HCT116 (cell line): Measurements from ENCODE around the gene C20orf204.

Experiments used
- ATF3 ChIP-seq: IDR thresholded peaks from 2 replicates; pipeline ENCODE4 v1.6.1; 2012
- CTCF ChIP-seq, 3 experiments: fragments of 200-600 bp in 1 of 3; sonication (generic) in 1 of 3; IDR thresholded peaks in 2 of 3; conservative IDR thresholded peaks in 1 of 3; 2 replicates each; pipeline ENCODE4 v1.5.1; 2012 to 2017; ENCODE audit warnings: low read depth in 2 of 3, low read length in 2 of 3, antibody characterized with exemption in 1 of 3, borderline replicate concordance in 1 of 3, control low read depth in 1 of 3, mild to moderate bottlenecking in 1 of 3, mixed read lengths in 1 of 3, mixed run types in 1 of 3, moderate library complexity in 1 of 3; ENCODE audit not compliant: insufficient read depth in 1 of 3
- EZH2 ChIP-seq: fragments of 200-600 bp; sonication (generic); IDR thresholded peaks from 2 replicates; pipeline ENCODE4 v1.6.1; 2017; ENCODE audit warnings: antibody characterized with exemption, mixed run types
- JUND ChIP-seq: IDR thresholded peaks from 2 replicates; pipeline ENCODE4 v1.6.1; 2012
- MAX ChIP-seq: IDR thresholded peaks from 2 replicates; pipeline ENCODE4 v1.6.1; 2012
- POLR2A ChIP-seq: IDR thresholded peaks from 2 replicates; pipeline ENCODE4 v1.7.0; 2011; ENCODE audit warnings: borderline replicate concordance; ENCODE audit not compliant: insufficient read depth, insufficient read length; ENCODE audit errors: extremely low read depth
- POLR2AphosphoS5 ChIP-seq: IDR thresholded peaks from 2 replicates; pipeline ENCODE4 v1.6.1; 2011; ENCODE audit warnings: mild to moderate bottlenecking, low read depth, low read length, moderate library complexity
- RAD21 ChIP-seq: IDR thresholded peaks from 2 replicates; pipeline ENCODE4 v1.6.1; 2012; ENCODE audit warnings: low read depth, mild to moderate bottlenecking
- YY1 ChIP-seq: IDR thresholded peaks from 2 replicates; pipeline ENCODE4 v1.6.1; 2011; ENCODE audit warnings: low read length, low read depth, moderate library complexity, mild to moderate bottlenecking; ENCODE audit not compliant: insufficient replicate concordance; ENCODE audit errors: extremely low read depth
- ZBTB33 ChIP-seq: IDR thresholded peaks from 2 replicates; pipeline ENCODE4 v1.6.1; 2011; ENCODE audit warnings: mild to moderate bottlenecking, low read length, moderate library complexity; ENCODE audit not compliant: insufficient replicate concordance; ENCODE audit errors: extremely low read depth
- ZNF274 ChIP-seq: fragments of 200-500 bp; sonication (Bioruptor generic); IDR thresholded peaks from 2 replicates; pipeline ENCODE4 v1.6.1; 2014; ENCODE audit warnings: mild to moderate bottlenecking, low read depth, low read length, inconsistent platforms

GRCh38 chr20:64030371-64031134 is 5.4 kb upstream of the C20orf204 start:
- TF ChIP-seq CTCF (IDR thresholded peaks at IDR 0.05 in 2 of 3, conservative IDR thresholded peaks at IDR 0.05 in 1 of 3; ENCODE audit: borderline replicate concordance in 1 of 3, insufficient read depth in 1 of 3, low read depth in 2 of 3, low read length in 2 of 3) (no peak), ATF3 (no peak), POLR2AphosphoS5 (no peak), RAD21 (no peak), ZBTB33 (no peak), POLR2A (no peak), EZH2 (no peak), YY1 (no peak), ZNF274 (no peak), MAX (no peak), JUND (no peak)
